ENCODE data around the gene PCLAF. TPM values are rescaled to one million over a fixed set of nuclear protein-coding genes. Genes with fewer than 3 reads are reported as not detected.
"Not testable (repeated sequence)": the region's sequence is repeated elsewhere in the genome, so short reads cannot be mapped to it uniquely, and the experiment has no call there.

Gene PCLAF
- total and polyA plus RNA-seq, 2 of the 8 experiments (the other 6 are each of a cell fraction or from before 2014, with no cell fraction given), result 76.2 to 124 TPM

GRCh38 chr15:64346242-64346641 is 35.0 kb downstream of the PCLAF start:
- FAIRE-seq; CTCF ChIA-PET (ENCODE audit: partially characterized antibody): not testable (repeated sequence)

More at GRCh38 chr15:64346242-64346641, 35.0 kb downstream of the PCLAF start:
- not testable (repeated sequence) for H3K56ac ChIP-seq (replicated peaks; ENCODE audit: insufficient read length, low read depth, low read length); H2BK20ac ChIP-seq (ENCODE audit: low read length); H3K4me2 ChIP-seq (ENCODE audit: insufficient read depth in 1 of 2, low read depth in 2 of 2, low read length in 2 of 2); H3K18ac ChIP-seq (ENCODE audit: extremely low read depth, low read length); H2BK5ac ChIP-seq (ENCODE audit: low read depth, low read length); H2BK15ac ChIP-seq (ENCODE audit: low read length); H4K5ac ChIP-seq (ENCODE audit: insufficient read length, low read depth, low read length); H2AK5ac ChIP-seq (ENCODE audit: low read depth, low read length); H3K27me3 ChIP-seq (replicated peaks in 1 of 4; ENCODE audit: control insufficient read depth in 3 of 4, extremely low read depth in 1 of 4, insufficient read depth in 3 of 4, low read length in 3 of 4); H3K23me2 ChIP-seq (ENCODE audit: low read depth, low read length); H3K4me3 ChIP-seq (ENCODE audit: extremely low read depth in 1 of 4, insufficient read depth in 2 of 4, low read depth in 3 of 4, low read length in 4 of 4); H3K23ac ChIP-seq (ENCODE audit: insufficient read length); H3K9me3 ChIP-seq (ENCODE audit: insufficient read depth in 2 of 2, low read depth in 1 of 2, low read length in 1 of 2); H4K8ac ChIP-seq (ENCODE audit: extremely low read depth, insufficient read depth, low read length); DNase-seq (ENCODE audit: low read depth in 1 of 2, low spot score in 2 of 2); H4K91ac ChIP-seq (replicated peaks; ENCODE audit: insufficient read length, low read length); H3K4ac ChIP-seq (replicated peaks; ENCODE audit: insufficient read length, low read depth, low read length); H3K4me1 ChIP-seq (replicated peaks in 1 of 4; ENCODE audit: control insufficient read depth in 3 of 4, insufficient read depth in 4 of 4, low read length in 3 of 4); H3K14ac ChIP-seq (ENCODE audit: insufficient read length); H3K9ac ChIP-seq (replicated peaks in 1 of 4; ENCODE audit: extremely low read depth in 1 of 4, low read depth in 3 of 4, low read length in 3 of 4); H2BK120ac ChIP-seq (replicated peaks; ENCODE audit: low read depth, low read length); H2BK12ac ChIP-seq (ENCODE audit: low read depth, low read length); H3K27ac ChIP-seq (ENCODE audit: low read depth, low read length); H4K20me1 ChIP-seq (replicated peaks in 1 of 2; ENCODE audit: control insufficient read depth in 1 of 2, insufficient read depth in 2 of 2, low read length in 2 of 2); H2AFZ ChIP-seq (ENCODE audit: low read length); H3K79me1 ChIP-seq (ENCODE audit: low read depth, low read length); H3K36me3 ChIP-seq (ENCODE audit: control insufficient read depth in 2 of 4, insufficient read depth in 4 of 4, low read length in 3 of 4)
- WGBS, 2 experiments (ENCODE audit: extremely low coverage in 1 of 2, insufficient coverage in 1 of 2, insufficient read length in 1 of 2, insufficient replicate concordance in 2 of 2, low coverage in 1 of 2, low lambda C conversion rate in 2 of 2, missing lambda C conversion rate in 1 of 2), result 91 to 100% methylated on average over 1 to 6 of the region's 6 CpGs
- POLR2A ChIA-PET (ENCODE audit: partially characterized antibody), result interaction anchor here (0.6 kb wide), 1 partner anchor 357 kb away, joined by 3 read pairs; no protein-coding TSS in a partner anchor
- H3K79me2 ChIP-seq (ENCODE audit: control insufficient read depth in 1 of 2, insufficient read depth in 2 of 2, low read length in 2 of 2), result peaks cover 0 to 45% of the 10 kb centered on the region in 2 experiments; a peak in 2 of 4 replicates

All from H1 (cell line).